Stimulated activated CD4-positive, alpha-beta T cell treated with anti-CD3 and anti-CD28 coated beads, Interleukin-12 subunit alpha, Interleukin-12 subunit beta, amount 100 ng/mL, for 24 hours (primary cell): ENCODE data around the gene CCDC80.
"Not testable (repeated sequence)": the region's sequence is repeated elsewhere in the genome, so short reads cannot be mapped to it uniquely, and the experiment has no call there.

Experiments
- DNase-seq, 2 experiments: peaks; one replicate each; pipeline ENCODE4 v3.0.0-alpha.2; 2020; ENCODE audit warnings: low read depth in 2 of 2

CCDC80 gene

GRCh38 chr3:112640930-112641801, at the start of gene CCDC80:
Gene CCDC80 (minus strand): TSS chr3:112641143. CDS start chr3:112639905, 1,238 bp downstream.
- DNase-seq: no peak

GRCh38 chr3:112689989-112690388, 49.0 kb upstream of the CCDC80 start:
- DNase-seq: no peak

GRCh38 chr3:112689385-112689784, 48.4 kb upstream of the CCDC80 start:
- no peak for DNase-seq

GRCh38 chr3:112688819-112689218, 47.9 kb upstream of the CCDC80 start:
- no peak for DNase-seq

- no peak for DNase-seq
These were observed 47.3 kb upstream of the CCDC80 start for GRCh38 chr3:112688085-112688769.

- DNase-seq: no peak
These were observed 46.7 kb upstream of the CCDC80 start for GRCh38 chr3:112687616-112688015.

GRCh38 chr3:112687211-112687610, 46.3 kb upstream of the CCDC80 start:
- no peak for DNase-seq

- no peak for DNase-seq
These were observed 45.2 kb upstream of the CCDC80 start for GRCh38 chr3:112685956-112686799.

- no peak for DNase-seq
These were observed 44.5 kb upstream of the CCDC80 start for GRCh38 chr3:112685420-112685819.

- no peak for DNase-seq
These were observed 41.4 kb upstream of the CCDC80 start for GRCh38 chr3:112682361-112682760.

GRCh38 chr3:112681822-112682325, 40.9 kb upstream of the CCDC80 start:
- DNase-seq: no peak

- peak; percentile 73 to 79 for DNase-seq
These were observed 35.8 kb upstream of the CCDC80 start for GRCh38 chr3:112676659-112677234.

GRCh38 chr3:112675943-112676535, 35.1 kb upstream of the CCDC80 start:
- no peak for DNase-seq

- DNase-seq: no peak
These were observed 34.4 kb upstream of the CCDC80 start for GRCh38 chr3:112675349-112675748.

GRCh38 chr3:112672716-112673541, 32.0 kb upstream of the CCDC80 start:
- no peak for DNase-seq

GRCh38 chr3:112671930-112672715, 31.2 kb upstream of the CCDC80 start:
- no peak for DNase-seq

GRCh38 chr3:112670824-112671223, 29.9 kb upstream of the CCDC80 start:
- no peak for DNase-seq

- no peak for DNase-seq
These were observed 26.7 kb upstream of the CCDC80 start for GRCh38 chr3:112667599-112667998.

- DNase-seq: not testable (repeated sequence)
These were observed 24.1 kb upstream of the CCDC80 start for GRCh38 chr3:112665009-112665408.
